ENCODE results near the gene UGGT1. TPM values are rescaled to one million over a fixed set of nuclear protein-coding genes. Genes with fewer than 3 reads are reported as not detected.

The UGGT1 gene
- total RNA-seq, 1 donor from 2014 or later: 102 TPM

GRCh38 chr2:128166746-128167353, 75.8 kb downstream of the UGGT1 start:
- H3K4me1 Mint-ChIP-seq (ENCODE audit: unreplicated experiment): peaks cover 18% of the 10 kb centered on the region
- H3K27ac Mint-ChIP-seq (ENCODE audit: unreplicated experiment): no peak overlapping the region
- no peak overlapping the region for H3K4me3 Mint-ChIP-seq (ENCODE audit: unreplicated experiment)
- no peak for DNase-seq (ENCODE audit: low spot score)
- H3K27me3 Mint-ChIP-seq (ENCODE audit: unreplicated experiment): peaks cover 1% of the 10 kb centered on the region
- TF ChIP-seq, protein P1, sequence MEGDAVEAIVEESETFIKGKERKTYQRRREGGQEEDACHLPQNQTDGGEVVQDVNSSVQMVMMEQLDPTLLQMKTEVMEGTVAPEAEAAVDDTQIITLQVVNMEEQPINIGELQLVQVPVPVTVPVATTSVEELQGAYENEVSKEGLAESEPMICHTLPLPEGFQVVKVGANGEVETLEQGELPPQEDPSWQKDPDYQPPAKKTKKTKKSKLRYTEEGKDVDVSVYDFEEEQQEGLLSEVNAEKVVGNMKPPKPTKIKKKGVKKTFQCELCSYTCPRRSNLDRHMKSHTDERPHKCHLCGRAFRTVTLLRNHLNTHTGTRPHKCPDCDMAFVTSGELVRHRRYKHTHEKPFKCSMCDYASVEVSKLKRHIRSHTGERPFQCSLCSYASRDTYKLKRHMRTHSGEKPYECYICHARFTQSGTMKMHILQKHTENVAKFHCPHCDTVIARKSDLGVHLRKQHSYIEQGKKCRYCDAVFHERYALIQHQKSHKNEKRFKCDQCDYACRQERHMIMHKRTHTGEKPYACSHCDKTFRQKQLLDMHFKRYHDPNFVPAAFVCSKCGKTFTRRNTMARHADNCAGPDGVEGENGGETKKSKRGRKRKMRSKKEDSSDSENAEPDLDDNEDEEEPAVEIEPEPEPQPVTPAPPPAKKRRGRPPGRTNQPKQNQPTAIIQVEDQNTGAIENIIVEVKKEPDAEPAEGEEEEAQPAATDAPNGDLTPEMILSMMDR (IDR thresholded peaks at IDR 0.05; ENCODE audit: unreplicated experiment): no peak
- H3K9me3 Mint-ChIP-seq (ENCODE audit: unreplicated experiment): no peaks in the 10 kb centered on the region
- H3K36me3 Mint-ChIP-seq (ENCODE audit: low read depth, unreplicated experiment): no peaks in the 10 kb centered on the region

DNA sequence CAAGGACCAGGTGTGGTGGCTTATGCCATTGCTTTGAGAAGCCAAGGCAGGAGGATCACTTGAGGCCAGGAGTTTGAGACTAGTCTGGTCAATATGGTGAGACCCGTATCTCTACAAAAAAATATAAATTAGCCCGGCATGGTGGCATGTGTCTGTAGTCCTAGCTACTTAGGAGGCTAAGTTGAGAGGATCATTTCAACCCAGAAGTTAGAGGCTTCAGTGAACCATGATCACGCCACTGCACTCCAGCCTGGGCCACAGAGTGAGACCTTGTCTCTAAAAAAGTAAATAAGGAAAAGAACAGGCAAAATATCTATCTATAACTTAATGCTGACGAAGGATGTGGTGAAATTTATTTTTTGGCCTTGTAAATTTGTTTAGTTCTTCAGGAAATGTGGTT, 78.1 kb downstream of the UGGT1 start:
- Mint-ChIP-seq H3K27ac (ENCODE audit: unreplicated experiment) (peak overlapping the region; percentile 61), H3K27me3 (ENCODE audit: unreplicated experiment) (peaks cover 1% of the 10 kb centered on the region), H3K4me1 (ENCODE audit: unreplicated experiment) (peaks cover 18% of the 10 kb centered on the region), H3K9me3 (ENCODE audit: unreplicated experiment) (no peaks in the 10 kb centered on the region), H3K36me3 (ENCODE audit: low read depth, unreplicated experiment) (peaks cover 19% of the 10 kb centered on the region), H3K4me3 (ENCODE audit: unreplicated experiment) (no peak overlapping the region)
- TF ChIP-seq, protein P1 (IDR thresholded peaks at IDR 0.05; ENCODE audit: unreplicated experiment): no peak
- no peak for DNase-seq (ENCODE audit: low spot score)

DNA sequence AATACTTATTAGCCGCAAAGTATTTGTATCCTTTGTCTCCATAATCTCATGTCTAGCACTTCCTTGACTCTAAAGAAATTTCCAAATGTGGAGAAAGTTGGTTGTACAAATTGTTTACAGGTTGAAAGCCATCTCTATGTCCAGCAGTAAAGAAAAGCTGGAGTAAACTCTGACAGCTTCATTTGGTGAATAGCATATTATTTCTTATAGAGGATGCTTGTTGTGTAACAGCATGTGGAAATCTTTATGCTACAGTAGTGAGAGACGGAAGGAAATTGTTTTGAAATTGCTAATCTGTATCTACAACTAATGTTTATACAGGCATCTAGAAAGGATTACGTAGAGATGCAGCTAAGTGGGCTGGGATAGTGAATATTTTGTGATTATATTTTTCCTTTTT, 78.5 kb downstream of the UGGT1 start:
- Mint-ChIP-seq H3K27ac (ENCODE audit: unreplicated experiment) (peak overlapping the region; percentile 61), H3K9me3 (ENCODE audit: unreplicated experiment) (no peaks in the 10 kb centered on the region), H3K4me1 (ENCODE audit: unreplicated experiment) (peaks cover 18% of the 10 kb centered on the region), H3K36me3 (ENCODE audit: low read depth, unreplicated experiment) (peaks cover 19% of the 10 kb centered on the region), H3K4me3 (ENCODE audit: unreplicated experiment) (no peak overlapping the region), H3K27me3 (ENCODE audit: unreplicated experiment) (peaks cover 1% of the 10 kb centered on the region)
- no peak for DNase-seq (ENCODE audit: low spot score)
- TF ChIP-seq, protein P1 (IDR thresholded peaks at IDR 0.05; ENCODE audit: unreplicated experiment): no peak

GRCh38 chr2:128169933-128170709, 79.1 kb downstream of the UGGT1 start:
- TF ChIP-seq, protein P1 (IDR thresholded peaks at IDR 0.05; ENCODE audit: unreplicated experiment): no peak
- Mint-ChIP-seq H3K36me3 (ENCODE audit: low read depth, unreplicated experiment) (peaks cover 19% of the 10 kb centered on the region), H3K27ac (ENCODE audit: unreplicated experiment) (peak overlapping the region; percentile 57), H3K27me3 (ENCODE audit: unreplicated experiment) (peaks cover 1% of the 10 kb centered on the region), H3K9me3 (ENCODE audit: unreplicated experiment) (no peaks in the 10 kb centered on the region), H3K4me3 (ENCODE audit: unreplicated experiment) (no peak overlapping the region), H3K4me1 (ENCODE audit: unreplicated experiment) (peaks cover 18% of the 10 kb centered on the region)
- no peak for DNase-seq (ENCODE audit: low spot score)

DNA sequence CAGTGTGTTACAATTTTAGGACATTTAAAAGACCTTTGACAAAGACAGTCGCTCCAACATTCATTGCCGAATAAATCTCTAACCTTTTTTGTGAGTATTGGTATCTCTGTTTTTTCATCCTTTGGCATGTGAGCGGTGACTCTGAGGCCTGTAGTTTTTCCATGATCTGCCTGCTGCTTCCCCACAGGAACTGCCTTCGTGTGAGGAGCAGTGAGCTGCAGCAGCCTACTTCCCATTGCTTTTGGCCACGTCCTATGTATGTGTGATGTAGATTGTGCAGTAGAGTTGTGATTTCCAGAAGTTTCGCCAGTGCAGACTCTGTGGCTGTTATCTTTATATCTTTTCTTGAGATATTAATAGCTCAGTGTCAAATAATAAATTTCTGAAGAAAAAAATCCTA, 79.8 kb downstream of the UGGT1 start:
- TF ChIP-seq, protein P1 (IDR thresholded peaks at IDR 0.05; ENCODE audit: unreplicated experiment): no peak
- H3K4me1 Mint-ChIP-seq (ENCODE audit: unreplicated experiment): peaks cover 18% of the 10 kb centered on the region
- H3K36me3 Mint-ChIP-seq (ENCODE audit: low read depth, unreplicated experiment): peaks cover 22% of the 10 kb centered on the region
- H3K27me3 Mint-ChIP-seq (ENCODE audit: unreplicated experiment): peaks cover 1% of the 10 kb centered on the region
- no peaks in the 10 kb centered on the region for H3K9me3 Mint-ChIP-seq (ENCODE audit: unreplicated experiment)
- DNase-seq (ENCODE audit: low spot score): no peak
- no peak overlapping the region for H3K27ac Mint-ChIP-seq (ENCODE audit: unreplicated experiment)
- H3K4me3 Mint-ChIP-seq (ENCODE audit: unreplicated experiment): no peak overlapping the region
